Skin of body (tissue), 2 donors: ENCODE results near the gene PRG2. TPM values are rescaled to one million over a fixed set of nuclear protein-coding genes. Genes with fewer than 3 reads are reported as not detected.
A peak's percentile ranks its signal among the peaks of the same experiment; 100 is the strongest.
"Not testable (repeated sequence)": the region's sequence is repeated elsewhere in the genome, so short reads cannot be mapped to it uniquely, and the experiment has no call there.

Experiments used
- DNase-seq: peaks from one replicate; lab custom pipeline; 2025; lab: John Stamatoyannopoulos, UW
- total RNA-seq: library from RNA; depleted of rRNA; stranded (reverse); fragments of >200 nt; gene quantifications from one replicate; pipeline ENCODE4 v1.2.3, GENCODE V29; 2014

Gene PRG2
- total RNA-seq, 1 donor from 2014 or later = 6.8 TPM

DNA sequence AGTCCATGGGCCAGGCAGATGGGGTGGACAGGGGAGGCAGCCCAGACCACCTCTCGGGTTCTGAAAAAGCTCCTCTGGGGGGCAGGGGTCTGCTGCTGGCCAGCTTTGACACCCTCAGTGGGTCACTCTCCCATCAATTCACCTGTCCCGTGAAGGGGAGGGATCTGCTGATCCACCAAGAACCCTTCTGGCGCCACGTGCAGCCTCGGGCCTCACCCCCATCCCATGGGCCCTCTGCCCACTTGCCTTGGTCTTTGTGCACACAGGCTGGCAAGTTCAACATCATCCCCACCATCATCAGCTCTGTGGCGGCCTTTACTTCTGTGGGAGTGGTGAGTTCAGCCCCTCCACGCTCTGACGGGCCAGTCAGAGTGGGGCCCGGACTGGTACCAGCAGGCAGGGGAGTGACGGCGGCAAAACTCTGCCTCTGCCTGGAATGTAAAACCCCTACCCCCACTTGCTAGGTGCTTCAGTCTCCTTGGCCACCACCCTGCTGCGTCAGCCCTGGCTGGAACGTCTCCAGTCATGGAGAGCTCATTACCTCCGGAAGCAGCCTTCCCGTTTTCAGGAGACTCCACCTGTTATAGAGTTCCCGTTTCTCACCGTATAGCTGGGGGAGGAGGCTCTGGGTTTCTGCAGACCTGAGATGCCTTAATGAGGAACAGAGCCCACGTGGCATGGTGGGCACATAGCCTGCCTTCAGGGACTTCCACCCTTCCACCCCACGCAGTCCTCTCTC lies 22.2 kb downstream of the PRG2 start:
- no peak for DNase-seq

DNA sequence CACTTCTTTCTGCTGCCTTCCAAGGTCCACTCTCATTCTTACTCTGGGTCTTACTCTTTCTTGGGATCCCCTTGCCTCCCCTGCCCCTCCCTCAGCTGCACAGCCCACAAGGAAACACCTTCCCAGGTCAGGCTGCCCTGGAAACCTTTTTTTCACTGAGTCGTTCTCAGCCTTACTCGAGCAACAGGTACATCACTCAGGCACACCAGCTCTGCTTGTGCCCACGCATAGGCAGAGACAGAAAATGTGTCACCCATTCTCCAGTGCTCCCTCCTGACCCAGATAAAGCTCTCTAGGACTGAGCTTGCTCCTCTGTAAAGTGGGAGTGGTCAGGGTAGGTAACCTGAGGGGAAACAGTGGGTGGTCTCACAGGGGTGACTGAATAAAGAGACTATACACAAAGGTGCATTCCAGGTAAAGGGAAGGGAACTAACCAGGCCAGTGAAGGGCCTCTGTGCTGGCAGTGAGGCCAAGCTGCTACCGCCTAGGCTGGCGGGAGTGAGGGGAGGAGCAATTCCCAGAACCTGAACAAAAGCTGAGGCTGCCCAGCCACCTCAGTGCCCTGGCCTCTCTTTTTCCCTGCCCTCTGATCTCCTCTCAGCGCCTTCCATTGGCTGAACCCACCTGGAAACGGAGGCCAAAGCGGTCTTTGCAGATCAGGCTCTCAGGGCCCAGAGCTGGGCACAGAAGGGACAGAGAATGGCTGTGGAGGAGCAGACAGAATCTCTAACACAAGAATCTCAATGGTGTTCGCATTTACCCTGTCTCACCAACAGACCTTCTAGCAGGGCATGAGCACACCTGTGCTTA lies 25.4 kb downstream of the PRG2 start:
- DNase-seq = no peak

DNA sequence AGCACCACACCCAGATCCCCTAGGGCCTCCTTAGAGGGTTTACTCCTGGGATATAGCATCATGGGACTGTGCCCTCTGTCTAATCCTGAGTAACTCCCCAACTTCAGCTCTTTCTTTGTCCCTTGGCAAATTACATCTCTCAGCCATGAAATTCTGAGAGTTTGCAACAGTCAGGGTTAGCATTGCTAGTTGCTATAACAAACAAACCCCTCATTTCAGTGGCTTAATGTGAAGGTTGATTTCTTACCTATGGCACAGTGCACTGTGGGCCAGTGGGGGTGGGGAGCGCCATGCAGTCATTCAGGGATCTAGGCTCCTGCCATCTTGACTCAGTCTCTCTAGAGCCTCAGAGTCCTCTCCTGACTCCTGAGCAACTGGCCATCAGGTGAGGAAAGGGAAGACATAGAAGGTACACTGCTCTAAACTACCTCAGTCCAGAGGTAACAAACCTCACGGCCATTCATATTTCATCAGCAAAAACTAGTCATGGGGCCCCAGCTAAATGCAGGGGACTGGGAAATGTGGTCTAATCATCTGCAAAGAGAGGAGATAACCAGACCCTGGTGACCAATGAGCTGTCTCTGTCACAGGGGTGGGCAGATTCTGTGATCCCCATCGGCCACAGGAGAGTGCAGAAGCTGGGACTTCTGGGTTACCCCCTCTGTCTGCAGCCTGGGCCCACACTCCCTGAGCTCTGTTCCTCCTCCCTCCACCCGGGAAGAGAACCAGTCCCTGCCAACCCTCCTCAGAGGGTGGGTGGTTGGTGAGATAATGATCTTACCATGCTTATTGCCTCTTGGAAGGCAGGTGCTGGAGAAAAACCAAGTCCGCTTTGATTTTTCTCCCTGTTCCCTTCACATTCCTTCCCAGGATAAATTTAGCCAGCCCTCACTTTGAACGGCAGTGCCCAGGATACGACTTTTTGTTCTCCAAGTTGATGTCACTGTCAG lies 27.0 kb downstream of the PRG2 start:
- no peak for DNase-seq

DNA sequence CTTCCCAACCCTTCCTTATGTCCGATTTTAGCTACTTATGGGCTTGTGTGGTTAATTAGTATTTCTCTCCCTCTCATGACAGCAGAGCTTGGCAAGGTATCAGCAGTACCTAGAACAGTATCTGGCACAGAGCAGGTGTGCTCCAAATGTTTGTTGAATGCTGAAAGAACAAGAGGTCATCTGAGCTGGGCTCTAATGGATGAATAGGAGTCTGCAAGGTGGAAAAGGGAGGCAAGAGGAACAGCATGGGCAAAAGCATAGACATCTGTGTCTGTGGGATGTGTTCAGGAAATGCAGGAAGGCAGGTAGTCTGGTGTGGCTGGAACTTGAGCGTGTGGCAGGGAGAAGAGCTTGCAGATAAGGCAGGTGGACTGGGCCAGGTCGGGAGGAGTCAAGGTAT lies 28.5 kb downstream of the PRG2 start:
- DNase-seq = no peak

DNA sequence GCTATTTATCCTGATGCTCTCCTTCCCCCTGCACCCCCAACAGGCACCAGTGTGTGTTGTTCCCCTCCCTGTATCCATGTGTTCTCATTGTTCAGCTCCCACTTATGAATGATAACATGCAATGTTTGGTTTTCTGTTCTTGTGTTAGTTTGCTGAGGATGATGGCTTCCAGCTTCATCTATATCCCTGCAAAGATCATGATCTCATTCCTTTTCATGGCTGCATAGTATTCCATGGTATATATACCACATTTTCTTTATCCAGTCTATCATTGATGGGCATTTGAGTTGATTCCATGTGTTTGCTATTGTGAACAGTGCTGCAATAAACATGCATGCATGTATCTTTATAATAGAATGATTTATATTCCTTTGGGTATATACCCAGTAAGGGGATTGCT lies 29.0 kb downstream of the PRG2 start:
- not testable (repeated sequence) for DNase-seq

DNA sequence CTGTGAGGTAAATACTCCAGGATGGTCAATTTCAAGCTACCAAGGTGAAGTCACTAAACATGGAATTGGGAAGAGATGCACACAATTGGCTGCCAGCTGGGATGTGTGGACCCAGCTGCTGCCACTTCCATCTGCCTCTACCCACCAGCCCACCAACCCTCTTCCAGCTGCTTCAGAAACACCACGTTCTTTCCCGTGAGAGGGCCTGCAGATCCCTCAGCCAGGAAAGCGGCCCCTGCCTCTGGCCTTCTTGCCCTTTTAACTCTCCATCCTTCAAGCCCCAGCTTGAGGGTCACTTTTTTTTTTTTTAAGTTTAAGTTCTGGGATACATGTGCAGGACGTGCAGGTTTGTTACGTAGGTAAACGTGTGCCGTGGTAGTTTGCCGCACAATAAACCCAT lies 29.5 kb downstream of the PRG2 start:
- no peak for DNase-seq

DNA sequence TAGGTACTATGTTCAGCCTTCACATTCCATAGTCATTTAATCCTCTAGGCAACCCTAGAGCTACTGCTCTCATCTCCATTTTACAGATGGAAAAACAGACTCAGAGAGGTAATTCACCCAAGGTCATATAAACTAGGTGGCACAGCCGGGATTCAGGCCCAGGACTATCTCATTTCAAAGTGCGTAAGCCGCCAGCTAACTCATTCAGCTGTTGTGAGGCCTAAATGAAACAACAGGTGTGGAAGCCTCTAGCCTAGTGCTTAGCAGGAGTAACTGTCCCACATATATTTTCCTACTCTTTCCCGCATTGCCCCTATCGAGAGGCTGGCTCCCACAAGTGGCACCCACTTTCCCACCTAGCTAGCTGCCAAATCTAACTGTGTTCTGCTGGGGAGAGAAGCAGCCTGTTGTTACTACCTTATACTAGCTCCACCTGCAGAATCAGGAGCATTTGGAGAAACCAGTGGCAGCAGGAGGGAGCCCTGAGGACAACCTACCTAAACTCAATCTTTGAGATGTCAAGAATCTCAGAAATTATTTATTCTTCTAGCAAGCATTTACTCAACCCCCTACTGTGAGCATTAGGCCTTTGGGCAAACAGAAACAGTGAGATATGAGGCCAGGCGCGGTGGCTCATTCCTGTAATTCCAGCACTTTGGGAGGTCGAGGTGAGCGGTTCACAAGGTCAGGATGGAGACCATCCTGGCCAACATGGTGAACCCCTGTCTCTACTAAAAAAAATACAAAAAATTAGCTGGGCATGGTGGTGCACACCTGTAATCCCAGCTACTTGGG lies 30.4 kb downstream of the PRG2 start:
- no peak for DNase-seq

DNA sequence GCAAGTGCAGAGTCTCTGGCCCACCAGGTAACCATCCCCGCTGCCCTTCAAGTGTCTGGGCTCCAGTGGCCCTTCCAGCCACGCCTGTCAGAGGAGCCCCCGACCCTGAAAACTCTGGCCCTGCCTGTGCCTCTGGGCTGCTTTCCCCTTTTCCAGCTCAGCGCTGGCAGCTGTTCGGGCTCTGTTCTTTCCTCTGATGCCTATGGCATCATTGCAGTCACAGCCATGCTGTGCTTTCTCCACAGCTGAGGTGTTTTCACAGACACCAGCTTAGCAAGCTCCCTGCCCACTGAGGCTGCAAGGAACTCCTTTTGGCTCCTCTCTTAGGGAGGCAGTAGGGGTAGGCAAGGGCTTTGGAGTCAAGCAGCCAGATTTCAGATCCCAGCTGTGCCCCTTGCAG lies 31.1 kb downstream of the PRG2 start:
- DNase-seq = no peak

DNA sequence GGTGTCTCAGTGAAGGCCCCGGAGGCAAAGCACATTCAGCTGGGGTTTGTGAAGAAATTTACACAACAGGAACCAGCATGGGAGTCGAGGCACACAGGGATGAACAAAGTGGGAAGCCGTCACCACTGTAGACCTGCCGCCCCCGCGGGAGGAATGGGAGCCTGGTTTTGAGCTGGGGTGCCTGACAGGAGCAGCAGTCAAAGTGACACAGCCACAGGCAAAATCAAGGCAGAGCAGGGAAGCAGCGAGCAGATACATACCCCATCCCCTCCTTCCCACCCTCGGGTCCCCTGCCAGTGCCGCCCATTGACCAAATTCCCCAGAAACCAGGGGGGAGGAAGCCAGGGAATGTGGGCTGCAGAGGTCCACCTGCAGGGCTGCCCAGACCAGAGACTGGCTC lies 31.5 kb downstream of the PRG2 start:
- DNase-seq = no peak

DNA sequence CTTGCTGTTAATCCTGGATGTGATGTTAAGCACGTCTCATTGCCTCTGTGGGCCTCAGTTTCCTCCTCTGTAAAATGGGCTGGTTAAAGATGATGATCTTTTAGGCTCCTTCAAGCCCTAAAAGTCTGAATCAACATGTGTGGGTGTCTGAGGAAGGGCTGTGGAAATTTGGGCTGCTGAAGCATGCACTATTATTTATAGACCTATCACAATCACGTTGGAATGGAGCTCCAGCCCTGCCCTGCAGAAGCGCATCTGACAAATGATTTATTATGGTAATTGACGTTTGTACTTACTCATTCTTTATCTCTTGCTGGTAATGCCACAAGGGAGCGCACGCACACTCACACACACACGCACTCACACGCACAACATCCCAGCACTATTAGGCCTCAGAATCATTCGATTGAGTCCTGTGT lies 31.9 kb downstream of the PRG2 start:
- DNase-seq = peak; percentile 25

DNA sequence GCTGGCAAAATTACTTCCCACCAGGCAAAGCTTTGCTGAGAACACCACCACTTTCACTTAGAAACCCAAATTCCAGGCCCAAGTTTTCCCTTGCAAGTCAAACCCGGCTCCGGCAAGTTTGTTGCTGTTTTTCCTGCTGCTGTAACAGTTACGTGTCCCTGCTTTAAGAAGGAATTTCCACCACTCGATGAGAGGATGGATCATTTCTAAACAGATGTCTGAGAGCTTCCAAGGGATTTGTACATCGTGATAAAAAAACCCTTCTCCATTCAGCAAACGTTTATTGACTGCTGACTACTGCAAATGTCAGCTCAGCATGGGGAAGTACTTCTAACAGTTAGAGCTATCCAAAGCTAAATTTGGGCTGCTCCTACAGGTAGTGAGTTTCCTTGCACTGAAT lies 32.6 kb downstream of the PRG2 start:
- peak; percentile 69 for DNase-seq

DNA sequence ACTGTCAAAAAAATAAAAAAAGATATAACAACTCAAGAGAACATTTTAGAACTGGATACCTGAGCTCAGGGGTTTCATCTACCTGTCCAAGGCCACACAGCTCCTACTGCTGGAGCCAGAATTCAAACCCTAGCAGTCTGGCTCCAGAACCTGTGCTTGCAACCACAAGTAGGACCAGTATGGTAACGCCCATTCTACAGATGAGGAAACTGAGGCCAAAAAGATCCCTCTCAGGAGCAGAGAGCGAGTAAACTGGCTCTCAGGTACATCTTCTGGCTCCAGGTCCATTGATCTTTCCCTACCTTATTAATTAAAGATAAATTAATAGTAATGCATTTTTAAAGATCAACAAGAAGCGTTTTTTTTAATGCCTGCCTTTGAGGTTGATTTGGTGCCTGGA lies 33.1 kb downstream of the PRG2 start:
- no peak for DNase-seq

DNA sequence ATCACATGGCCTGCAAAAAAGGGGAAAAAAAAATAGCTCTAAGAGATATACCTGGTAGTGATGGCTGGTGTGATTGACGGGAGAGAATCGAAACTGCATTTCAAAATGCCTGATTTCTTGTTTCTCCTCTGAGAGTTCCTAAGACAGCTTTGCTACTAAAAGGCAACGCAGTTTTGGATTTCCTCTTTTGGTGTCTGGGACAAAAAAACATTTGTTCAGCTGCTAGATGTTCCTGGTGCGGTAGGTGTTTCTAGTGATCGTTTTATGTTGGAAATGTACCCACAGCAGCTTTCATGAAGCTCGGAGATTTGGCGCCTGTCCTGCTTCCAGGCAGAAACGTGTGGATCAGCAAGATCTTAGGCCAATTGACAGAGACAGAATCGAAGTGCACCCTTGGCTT lies 34.2 kb downstream of the PRG2 start:
- no peak for DNase-seq

DNA sequence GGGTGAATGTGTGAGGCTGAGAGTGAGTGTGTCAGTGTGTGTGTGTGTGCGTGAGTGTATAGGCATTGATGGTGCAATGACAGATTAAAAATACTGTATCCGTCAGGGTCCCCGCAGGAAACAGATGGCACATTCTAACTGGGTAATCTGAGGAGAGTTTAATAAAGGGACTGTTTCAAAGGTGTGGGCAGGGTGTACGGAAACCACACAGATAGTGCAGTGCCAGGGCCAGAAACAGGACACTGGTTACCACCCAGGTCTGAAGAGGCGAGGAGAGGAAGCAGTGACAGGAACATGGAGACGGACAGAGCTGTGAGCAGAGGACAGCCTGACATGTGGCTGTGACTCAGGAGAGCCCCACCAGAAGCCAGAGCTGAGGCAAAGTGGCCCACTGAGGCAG lies 35.8 kb downstream of the PRG2 start:
- no peak for DNase-seq

DNA sequence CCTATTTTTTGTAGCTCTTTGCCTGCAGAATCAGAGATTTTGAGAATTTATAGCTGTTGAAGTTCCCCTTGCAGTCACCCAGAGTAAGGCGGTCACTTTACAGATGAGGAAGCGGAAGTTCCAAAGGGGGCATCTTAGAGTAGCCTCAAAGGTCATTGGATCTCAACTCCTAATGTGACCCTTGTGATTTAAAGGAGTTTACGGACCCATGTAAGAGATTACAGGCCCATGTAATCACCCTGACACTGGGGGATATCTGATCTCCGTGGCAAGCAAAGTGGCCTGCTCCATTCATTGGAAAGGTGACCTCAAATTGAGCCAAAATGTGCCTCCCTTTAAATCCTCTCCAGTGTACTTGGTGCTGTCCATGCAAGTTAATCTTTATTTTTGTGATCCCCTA lies 36.6 kb downstream of the PRG2 start:
- no peak for DNase-seq

DNA sequence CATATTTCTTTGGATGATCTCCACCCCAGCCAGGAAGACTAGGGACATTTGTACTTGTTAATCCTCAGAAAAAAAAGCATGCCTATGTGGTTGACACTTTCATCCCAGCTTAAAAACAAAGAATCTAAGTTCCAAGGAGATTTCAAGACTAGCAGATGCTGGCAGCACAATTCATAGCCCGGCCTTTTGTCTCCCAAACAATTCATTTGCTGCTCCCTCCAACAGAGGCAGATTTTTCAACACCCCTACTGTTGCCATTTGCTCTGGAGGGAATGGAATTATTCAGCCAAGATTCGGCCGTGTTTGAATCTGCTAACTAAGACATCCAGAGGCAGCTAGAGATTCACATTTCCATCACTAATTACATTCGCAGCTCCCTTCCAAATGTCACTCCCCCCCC lies 37.0 kb downstream of the PRG2 start:
- DNase-seq = no peak

DNA sequence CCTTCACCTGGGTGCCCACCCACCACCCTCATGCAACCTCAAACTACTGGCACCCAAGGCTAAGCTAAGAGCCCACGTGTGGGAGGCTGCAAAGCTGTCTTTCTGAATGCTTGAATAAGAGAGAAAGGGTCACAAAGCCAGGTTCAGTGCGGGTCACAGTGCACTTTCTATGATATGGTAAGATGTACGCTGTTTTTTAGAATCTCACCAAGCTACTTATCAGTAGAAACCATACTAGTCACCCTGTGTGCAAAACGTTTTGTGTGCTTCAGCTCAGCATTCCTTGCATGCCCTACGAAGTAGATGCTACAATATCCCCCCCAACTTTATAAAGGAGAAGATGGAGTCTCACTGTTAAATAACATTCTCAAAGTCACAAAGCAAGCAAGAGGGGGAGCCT lies 37.4 kb downstream of the PRG2 start:
- DNase-seq = no peak

DNA sequence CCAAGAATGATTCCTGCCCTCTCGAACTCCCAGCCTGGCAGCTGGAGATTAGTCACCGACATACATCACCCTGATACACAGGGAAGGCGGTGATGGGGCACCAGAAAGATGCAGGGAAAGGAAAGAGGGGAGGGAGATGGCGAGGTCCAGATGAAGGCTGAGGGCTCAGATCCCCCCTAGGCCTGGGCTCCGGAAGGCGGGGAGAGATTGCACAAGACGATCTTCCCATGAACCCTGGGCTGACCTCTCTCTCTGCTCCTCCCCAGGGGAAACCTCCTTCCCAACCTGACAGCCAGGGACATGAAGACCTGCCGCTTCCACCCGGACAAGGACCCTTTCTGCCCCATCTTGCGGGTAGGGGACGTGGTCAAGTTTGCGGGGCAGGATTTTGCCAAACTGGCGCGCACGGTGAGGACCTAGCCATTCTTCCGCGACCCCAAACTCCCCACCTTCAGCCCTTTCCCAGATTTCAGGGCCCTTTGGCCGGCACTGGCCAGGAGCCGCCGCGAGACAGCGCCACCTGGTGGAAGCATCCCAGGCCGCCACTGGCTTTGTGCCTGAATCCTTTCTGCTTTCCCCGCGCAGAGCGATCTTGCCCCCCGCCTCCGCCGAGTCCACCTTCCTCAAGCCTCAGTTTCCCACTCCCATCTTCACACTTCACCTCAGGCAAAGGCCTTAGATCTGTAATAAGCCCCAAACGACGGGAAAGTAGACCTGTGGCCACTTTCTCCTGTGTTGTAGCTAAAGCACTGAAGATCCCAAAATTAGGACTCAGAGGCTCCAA lies 40.8 kb downstream of the PRG2 start:
- DNase-seq = no peak

DNA sequence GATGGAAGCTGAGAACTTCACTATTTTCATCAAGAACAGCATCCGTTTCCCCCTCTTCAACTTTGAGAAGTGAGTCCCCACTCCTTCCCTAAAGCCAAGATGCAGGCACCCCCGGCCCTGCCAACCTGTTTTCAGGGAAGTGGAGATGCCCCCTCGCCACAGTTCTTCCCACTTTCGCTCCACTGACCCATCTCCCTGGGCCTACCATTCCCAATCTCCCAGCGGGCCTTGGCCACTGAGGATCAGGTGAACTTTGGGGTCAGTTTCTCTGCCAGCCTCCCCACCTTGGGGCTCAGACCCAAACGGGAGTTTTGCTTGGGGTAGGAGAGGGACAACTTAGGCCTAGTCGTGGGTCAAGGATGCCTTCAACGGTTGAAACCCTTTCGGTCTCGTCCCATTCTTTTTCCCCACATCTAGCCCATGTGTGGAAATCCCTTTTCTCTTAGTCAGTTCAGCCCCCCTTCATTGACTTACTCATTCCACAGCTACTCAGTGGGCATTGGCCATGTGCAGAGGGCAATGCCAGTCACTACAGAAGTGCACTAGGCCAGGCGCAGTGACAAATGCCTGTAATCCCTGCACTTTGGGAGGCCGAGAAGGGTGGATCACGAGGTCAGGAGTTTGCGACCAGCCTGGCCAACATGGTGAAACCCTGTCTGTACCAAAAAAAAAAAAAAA lies 41.7 kb downstream of the PRG2 start:
- no peak for DNase-seq

DNA sequence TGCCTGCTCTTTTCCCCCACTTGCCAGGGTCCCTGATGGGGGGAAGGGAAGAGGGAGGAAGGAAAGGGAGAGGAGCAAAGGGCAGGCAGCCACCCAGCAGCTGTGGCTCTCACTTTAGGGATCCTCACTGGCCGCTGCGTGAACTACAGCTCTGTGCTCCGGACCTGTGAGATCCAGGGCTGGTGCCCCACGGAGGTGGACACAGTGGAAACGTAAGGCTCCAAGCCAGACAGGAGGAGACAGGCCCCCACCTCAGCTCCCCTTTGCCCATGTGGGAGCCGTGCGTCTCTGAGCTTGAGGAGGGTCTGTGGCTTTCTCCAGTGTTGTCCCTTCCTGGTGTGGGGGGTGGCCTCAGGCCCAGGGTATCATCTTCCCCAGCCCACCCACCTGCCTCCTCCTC lies 42.4 kb downstream of the PRG2 start:
- no peak for DNase-seq
